HL-60 (cell line): ENCODE results near the gene TTLL11.

Experiments
- CTCF ChIP-seq: IDR thresholded peaks from one replicate; pipeline ENCODE4 v1.5.1; 2011; ENCODE audit warnings: low read length, control low read depth, inconsistent platforms; ENCODE audit not compliant: insufficient read depth
- GABPA ChIP-seq: IDR thresholded peaks from 2 replicates; pipeline ENCODE4 v1.6.1; 2012; ENCODE audit warnings: low read depth
- POLR2AphosphoS5 ChIP-seq: IDR thresholded peaks from 2 replicates; pipeline ENCODE4 v1.6.1; 2012; ENCODE audit warnings: low read depth
- REST ChIP-seq: IDR thresholded peaks from 2 replicates; pipeline ENCODE4 v1.6.1; 2012; ENCODE audit warnings: low read depth; ENCODE audit not compliant: insufficient replicate concordance
- SPI1 ChIP-seq: IDR thresholded peaks from 2 replicates; pipeline ENCODE4 v1.6.1; 2012; ENCODE audit warnings: low read depth, mild to moderate bottlenecking, borderline replicate concordance

DNA sequence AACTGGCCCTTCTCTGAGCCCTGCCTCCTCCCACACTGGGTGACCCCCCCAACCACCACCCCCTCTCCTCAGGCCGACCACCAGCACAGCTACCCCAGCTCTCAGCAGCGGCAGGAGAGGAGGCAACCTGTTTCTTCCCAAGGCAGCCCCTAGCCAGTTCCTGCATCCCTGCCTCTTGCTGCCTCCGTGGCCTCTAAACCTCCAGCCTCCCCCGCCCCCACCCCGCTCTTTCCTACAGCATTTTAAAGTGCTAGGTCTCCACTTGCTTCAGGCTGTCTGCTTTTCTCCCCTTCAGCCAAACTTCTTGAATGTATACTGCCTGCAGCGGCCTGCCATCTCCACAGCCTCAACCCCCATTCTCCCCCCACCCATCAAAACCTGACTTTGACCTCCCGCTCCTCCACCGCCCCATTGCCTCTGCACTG lies 306.1 kb downstream of the TTLL11 start:
- TF ChIP-seq POLR2AphosphoS5 (no peak), CTCF (no peak), GABPA (no peak), REST (no peak), SPI1 (no peak)
